Measurements from ENCODE around the gene EFNA1.

The EFNA1 gene

DNA sequence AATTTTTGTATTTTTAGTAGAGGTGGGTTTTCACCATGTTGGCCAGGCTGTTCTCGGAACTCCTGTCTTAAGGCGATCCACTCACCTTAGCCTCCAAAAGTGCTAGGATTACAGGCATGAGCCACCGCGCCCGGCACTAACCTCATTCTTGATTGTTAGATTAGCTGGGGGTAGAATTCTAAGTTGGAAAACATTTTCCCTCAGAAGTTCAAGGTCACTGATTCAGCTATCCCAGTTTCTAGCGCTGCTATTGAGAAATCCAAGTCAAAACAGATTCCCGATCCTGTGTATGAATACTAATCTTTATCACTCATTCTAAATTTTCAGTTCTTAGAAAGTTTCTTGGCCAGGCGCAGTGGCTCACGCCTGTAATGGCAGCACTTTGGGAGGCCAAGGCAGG is 24.4 kb upstream of the EFNA1 start:
- no peak overlapping the region for H3K9ac ChIP-seq (ENCODE audit: low read length)
- H3K27ac ChIP-seq (ENCODE audit: low read length) = no peak overlapping the region
- H3K4me1 ChIP-seq (ENCODE audit: control insufficient read depth, low read depth, low read length) = no peaks in the 10 kb centered on the region
- H3K36me3 ChIP-seq (ENCODE audit: control insufficient read depth, low read depth, low read length) = no peaks in the 10 kb centered on the region
- no peaks in the 10 kb centered on the region for H3K9me3 ChIP-seq (ENCODE audit: control insufficient read depth, low read depth, low read length)
- no peak overlapping the region for H3K4me3 ChIP-seq (ENCODE audit: low read length)
- H3K27me3 ChIP-seq (ENCODE audit: control insufficient read depth, insufficient read depth, low read length) = no peaks in the 10 kb centered on the region

DNA sequence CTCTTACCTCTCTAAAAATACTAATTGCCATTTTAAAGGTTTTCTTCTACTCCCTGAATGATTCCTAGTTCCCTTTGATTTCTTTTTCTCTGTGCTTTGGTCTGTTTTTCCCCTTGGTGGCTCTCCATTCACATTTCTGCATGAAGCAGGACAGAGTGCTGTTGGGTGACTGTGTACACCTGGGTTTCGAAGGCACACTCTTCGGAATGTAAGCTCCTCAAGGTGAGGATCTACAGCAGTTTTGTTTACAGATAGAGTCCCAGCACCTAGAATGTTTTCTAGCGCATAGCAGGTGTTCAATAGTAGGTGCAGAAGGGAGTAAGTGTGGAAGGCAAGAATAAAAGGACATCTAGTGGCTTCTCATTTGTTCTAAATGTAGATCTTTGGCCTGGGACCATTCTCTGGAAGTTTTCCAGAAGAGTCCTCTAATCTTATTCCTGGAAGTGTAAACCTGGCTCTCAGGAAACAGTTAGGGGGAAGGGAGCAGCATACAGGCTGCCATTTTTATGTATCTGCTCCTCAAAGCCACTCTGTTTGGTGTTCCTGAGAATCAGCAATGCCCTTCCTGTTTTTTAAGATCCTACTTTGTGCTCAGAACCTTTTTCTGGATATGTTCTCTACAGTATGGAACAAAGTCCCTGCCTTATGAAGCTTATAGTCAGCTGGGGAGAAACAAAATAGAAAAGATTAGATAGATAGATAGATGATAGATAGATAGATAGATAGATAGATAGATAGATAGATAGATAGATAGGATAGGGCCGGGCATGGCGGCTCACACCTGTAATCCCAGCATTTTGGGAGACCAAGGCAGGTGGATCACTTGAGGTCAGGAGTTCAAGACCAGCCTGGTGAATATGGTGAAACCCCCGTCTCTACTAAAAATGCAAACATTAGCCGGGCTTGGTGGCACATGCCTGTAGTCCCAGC is 22.8 kb upstream of the EFNA1 start:
- Histone ChIP-seq H3K4me1 (ENCODE audit: control insufficient read depth, low read depth, low read length) (no peaks in the 10 kb centered on the region), H3K27me3 (ENCODE audit: control insufficient read depth, insufficient read depth, low read length) (no peaks in the 10 kb centered on the region), H3K4me3 (ENCODE audit: low read length) (no peak overlapping the region), H3K27ac (ENCODE audit: low read length) (no peak overlapping the region), H3K9ac (ENCODE audit: low read length) (no peak overlapping the region), H3K9me3 (ENCODE audit: control insufficient read depth, low read depth, low read length) (no peaks in the 10 kb centered on the region), H3K36me3 (ENCODE audit: control insufficient read depth, low read depth, low read length) (no peaks in the 10 kb centered on the region)

- Histone ChIP-seq H3K27me3 (ENCODE audit: control insufficient read depth, insufficient read depth, low read length) (no peaks in the 10 kb centered on the region), H3K4me1 (ENCODE audit: control insufficient read depth, low read depth, low read length) (no peaks in the 10 kb centered on the region), H3K27ac (ENCODE audit: low read length) (no peak overlapping the region), H3K4me3 (ENCODE audit: low read length) (no peak overlapping the region), H3K36me3 (ENCODE audit: control insufficient read depth, low read depth, low read length) (no peaks in the 10 kb centered on the region), H3K9me3 (ENCODE audit: control insufficient read depth, low read depth, low read length) (no peaks in the 10 kb centered on the region), H3K9ac (ENCODE audit: low read length) (no peak overlapping the region)
Measured at GRCh38 chr1:155105604-155106011, 22.1 kb upstream of the EFNA1 start.

GRCh38 chr1:155106862-155107261 is 20.8 kb upstream of the EFNA1 start:
- no peaks in the 10 kb centered on the region for H3K4me1 ChIP-seq (ENCODE audit: control insufficient read depth, low read depth, low read length)
- no peak overlapping the region for H3K9ac ChIP-seq (ENCODE audit: low read length)
- H3K9me3 ChIP-seq (ENCODE audit: control insufficient read depth, low read depth, low read length) = no peaks in the 10 kb centered on the region

GRCh38 chr1:155107309-155108264 is 20.1 kb upstream of the EFNA1 start:
- H3K9ac ChIP-seq (ENCODE audit: low read length) = no peak overlapping the region
- no peaks in the 10 kb centered on the region for H3K4me1 ChIP-seq (ENCODE audit: control insufficient read depth, low read depth, low read length)
- no peak overlapping the region for H3K27ac ChIP-seq (ENCODE audit: low read length)
- H3K4me3 ChIP-seq (ENCODE audit: low read length) = no peak overlapping the region
- no peaks in the 10 kb centered on the region for H3K9me3 ChIP-seq (ENCODE audit: control insufficient read depth, low read depth, low read length)
- H3K27me3 ChIP-seq (ENCODE audit: control insufficient read depth, insufficient read depth, low read length) = no peaks in the 10 kb centered on the region
- H3K36me3 ChIP-seq (ENCODE audit: control insufficient read depth, low read depth, low read length) = no peaks in the 10 kb centered on the region

More at GRCh38 chr1:155106862-155107261, 20.8 kb upstream of the EFNA1 start:
- no peak overlapping the region for H3K4me3 ChIP-seq (ENCODE audit: low read length)
- H3K27me3 ChIP-seq (ENCODE audit: control insufficient read depth, insufficient read depth, low read length) = no peaks in the 10 kb centered on the region
- no peaks in the 10 kb centered on the region for H3K36me3 ChIP-seq (ENCODE audit: control insufficient read depth, low read depth, low read length)
- no peak overlapping the region for H3K27ac ChIP-seq (ENCODE audit: low read length)

GRCh38 chr1:155108296-155108695 is 19.4 kb upstream of the EFNA1 start:
- H3K9ac ChIP-seq (ENCODE audit: low read length) = no peak overlapping the region
- H3K36me3 ChIP-seq (ENCODE audit: control insufficient read depth, low read depth, low read length) = no peaks in the 10 kb centered on the region
- H3K9me3 ChIP-seq (ENCODE audit: control insufficient read depth, low read depth, low read length) = no peaks in the 10 kb centered on the region
- H3K4me3 ChIP-seq (ENCODE audit: low read length) = no peak overlapping the region
- no peaks in the 10 kb centered on the region for H3K4me1 ChIP-seq (ENCODE audit: control insufficient read depth, low read depth, low read length)
- no peaks in the 10 kb centered on the region for H3K27me3 ChIP-seq (ENCODE audit: control insufficient read depth, insufficient read depth, low read length)
- no peak overlapping the region for H3K27ac ChIP-seq (ENCODE audit: low read length)

DNA sequence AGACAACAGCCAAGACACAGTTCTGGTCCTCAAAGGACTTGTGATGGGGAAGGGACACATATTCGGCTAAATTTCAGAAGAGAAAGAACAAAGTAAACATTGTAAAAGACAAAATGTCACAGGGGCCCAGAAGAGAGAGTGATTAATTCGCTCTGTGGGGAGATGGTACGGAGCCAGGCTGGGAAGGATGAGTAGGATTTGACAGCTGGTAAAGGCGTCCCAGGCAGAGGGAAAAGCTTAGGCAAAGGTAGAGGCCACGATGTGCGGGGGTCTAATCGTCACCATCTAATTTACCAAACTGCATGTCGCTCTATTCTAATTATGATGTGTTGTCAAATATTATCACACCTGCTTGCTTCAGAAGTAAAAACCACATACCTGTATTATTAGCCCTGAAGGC is 17.3 kb upstream of the EFNA1 start:
- Histone ChIP-seq H3K27me3 (ENCODE audit: control insufficient read depth, insufficient read depth, low read length) (no peaks in the 10 kb centered on the region), H3K4me1 (ENCODE audit: control insufficient read depth, low read depth, low read length) (no peaks in the 10 kb centered on the region), H3K9ac (ENCODE audit: low read length) (no peak overlapping the region), H3K4me3 (ENCODE audit: low read length) (no peak overlapping the region), H3K9me3 (ENCODE audit: control insufficient read depth, low read depth, low read length) (no peaks in the 10 kb centered on the region), H3K36me3 (ENCODE audit: control insufficient read depth, low read depth, low read length) (no peaks in the 10 kb centered on the region), H3K27ac (ENCODE audit: low read length) (no peak overlapping the region)

DNA sequence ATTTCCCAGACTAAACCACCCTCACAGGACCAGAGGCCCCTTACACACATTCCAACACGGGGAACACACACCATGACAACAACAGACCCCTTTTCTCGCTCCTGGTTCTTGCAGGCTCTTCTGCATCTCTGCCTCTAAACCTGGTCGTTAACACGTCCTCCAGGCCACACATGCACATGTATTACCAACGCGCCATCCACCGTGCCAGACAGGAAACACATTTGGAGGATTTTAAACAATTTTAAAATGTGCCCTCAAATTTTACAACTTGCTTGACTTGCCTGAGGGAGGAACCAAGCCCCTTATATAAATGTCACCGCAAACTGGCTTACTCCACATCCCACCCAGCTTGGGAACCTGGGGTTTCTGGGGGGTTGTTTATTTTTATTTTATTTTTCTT is 16.9 kb upstream of the EFNA1 start:
- Histone ChIP-seq H3K27me3 (ENCODE audit: control insufficient read depth, insufficient read depth, low read length) (no peaks in the 10 kb centered on the region), H3K4me1 (ENCODE audit: control insufficient read depth, low read depth, low read length) (no peaks in the 10 kb centered on the region), H3K9ac (ENCODE audit: low read length) (no peak overlapping the region), H3K27ac (ENCODE audit: low read length) (no peak overlapping the region), H3K36me3 (ENCODE audit: control insufficient read depth, low read depth, low read length) (no peaks in the 10 kb centered on the region), H3K9me3 (ENCODE audit: control insufficient read depth, low read depth, low read length) (no peaks in the 10 kb centered on the region), H3K4me3 (ENCODE audit: low read length) (no peak overlapping the region)

- H3K36me3 ChIP-seq (ENCODE audit: control insufficient read depth, low read depth, low read length) = no peaks in the 10 kb centered on the region
- H3K9me3 ChIP-seq (ENCODE audit: control insufficient read depth, low read depth, low read length) = no peaks in the 10 kb centered on the region
- no peak overlapping the region for H3K9ac ChIP-seq (ENCODE audit: low read length)
- no peak overlapping the region for H3K27ac ChIP-seq (ENCODE audit: low read length)
- H3K4me3 ChIP-seq (ENCODE audit: low read length) = no peak overlapping the region
- H3K4me1 ChIP-seq (ENCODE audit: control insufficient read depth, low read depth, low read length) = no peaks in the 10 kb centered on the region
- no peaks in the 10 kb centered on the region for H3K27me3 ChIP-seq (ENCODE audit: control insufficient read depth, insufficient read depth, low read length)
Measured at GRCh38 chr1:155113450-155113980, 14.2 kb upstream of the EFNA1 start.

GRCh38 chr1:155116113-155116764 is 11.4 kb upstream of the EFNA1 start:
- no peak overlapping the region for H3K27ac ChIP-seq (ENCODE audit: low read length)
- H3K27me3 ChIP-seq (ENCODE audit: control insufficient read depth, insufficient read depth, low read length) = peaks cover 11% of the 10 kb centered on the region
- no peaks in the 10 kb centered on the region for H3K9me3 ChIP-seq (ENCODE audit: control insufficient read depth, low read depth, low read length)

GRCh38 chr1:155117610-155118009 is 10.1 kb upstream of the EFNA1 start:
- Histone ChIP-seq H3K9ac (ENCODE audit: low read length) (no peak overlapping the region), H3K27ac (ENCODE audit: low read length) (no peak overlapping the region), H3K27me3 (ENCODE audit: control insufficient read depth, insufficient read depth, low read length) (peaks cover 11% of the 10 kb centered on the region)

More at GRCh38 chr1:155116113-155116764, 11.4 kb upstream of the EFNA1 start:
- no peak overlapping the region for H3K9ac ChIP-seq (ENCODE audit: low read length)
- H3K4me1 ChIP-seq (ENCODE audit: control insufficient read depth, low read depth, low read length) = no peaks in the 10 kb centered on the region
- no peak overlapping the region for H3K4me3 ChIP-seq (ENCODE audit: low read length)
- H3K36me3 ChIP-seq (ENCODE audit: control insufficient read depth, low read depth, low read length) = no peaks in the 10 kb centered on the region

More at GRCh38 chr1:155117610-155118009, 10.1 kb upstream of the EFNA1 start:
- Histone ChIP-seq H3K9me3 (ENCODE audit: control insufficient read depth, low read depth, low read length) (no peaks in the 10 kb centered on the region), H3K4me3 (ENCODE audit: low read length) (no peak overlapping the region), H3K36me3 (ENCODE audit: control insufficient read depth, low read depth, low read length) (no peaks in the 10 kb centered on the region), H3K4me1 (ENCODE audit: control insufficient read depth, low read depth, low read length) (no peaks in the 10 kb centered on the region)

All from iPS-18a (cell line).